Midbrain (tissue), 1 donor: ENCODE results near the gene GYPA.
"Not testable (repeated sequence)": the region's sequence is repeated elsewhere in the genome, so short reads cannot be mapped to it uniquely, and the experiment has no call there.

Source experiments
- DNase-seq: peaks from one replicate; lab custom pipeline; 2025; lab: John Stamatoyannopoulos, UW

The GYPA gene

DNA sequence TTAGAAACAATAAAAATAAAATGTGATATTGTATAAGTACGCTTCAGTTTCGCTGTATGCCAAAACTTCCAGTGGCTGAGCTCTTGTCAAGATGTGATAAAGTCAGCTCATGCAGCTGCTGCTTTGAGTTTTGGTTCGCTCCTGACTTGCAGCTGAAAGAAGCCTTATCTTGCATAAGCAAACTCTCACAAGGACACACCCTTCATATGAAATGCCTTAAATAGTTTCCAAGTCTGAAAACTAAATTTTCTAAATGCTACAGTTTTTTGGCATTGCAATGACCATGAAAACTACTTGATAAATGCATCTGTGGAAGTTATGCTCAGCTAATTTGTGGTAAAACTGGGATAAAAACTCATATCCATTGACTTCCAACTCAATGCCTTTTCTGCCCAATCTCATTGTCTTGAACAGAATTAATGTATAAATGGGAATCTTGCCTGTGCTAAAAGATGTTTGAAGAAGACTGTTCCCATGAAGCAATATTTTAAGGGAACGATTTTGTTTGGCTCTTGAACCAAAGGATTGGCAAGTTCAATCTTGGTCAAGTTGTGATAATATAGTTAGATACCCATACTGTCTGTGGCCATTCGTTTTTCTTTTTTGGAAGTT lies 11.7 kb downstream of the GYPA start:
- not testable (repeated sequence) for DNase-seq

DNA sequence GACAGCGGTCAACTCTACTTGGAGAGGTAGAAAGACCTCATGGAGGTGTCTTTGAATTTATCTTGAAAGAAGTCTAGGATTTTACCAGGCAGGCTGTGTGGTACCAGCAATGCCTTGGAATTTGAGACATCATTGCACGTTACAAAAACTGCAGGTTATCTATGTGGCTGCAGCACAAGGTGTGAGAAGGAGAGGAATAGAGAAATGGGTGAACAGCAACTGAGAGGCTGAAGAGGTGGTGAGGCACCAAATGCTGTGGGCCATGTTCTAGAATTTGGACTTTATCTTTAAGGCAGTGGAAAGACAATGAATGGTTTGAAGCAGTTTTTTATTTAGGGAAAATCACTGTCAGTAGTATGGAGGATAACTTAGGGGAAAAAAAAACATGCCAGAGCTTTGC lies 15.4 kb downstream of the GYPA start:
- not testable (repeated sequence) for DNase-seq

DNA sequence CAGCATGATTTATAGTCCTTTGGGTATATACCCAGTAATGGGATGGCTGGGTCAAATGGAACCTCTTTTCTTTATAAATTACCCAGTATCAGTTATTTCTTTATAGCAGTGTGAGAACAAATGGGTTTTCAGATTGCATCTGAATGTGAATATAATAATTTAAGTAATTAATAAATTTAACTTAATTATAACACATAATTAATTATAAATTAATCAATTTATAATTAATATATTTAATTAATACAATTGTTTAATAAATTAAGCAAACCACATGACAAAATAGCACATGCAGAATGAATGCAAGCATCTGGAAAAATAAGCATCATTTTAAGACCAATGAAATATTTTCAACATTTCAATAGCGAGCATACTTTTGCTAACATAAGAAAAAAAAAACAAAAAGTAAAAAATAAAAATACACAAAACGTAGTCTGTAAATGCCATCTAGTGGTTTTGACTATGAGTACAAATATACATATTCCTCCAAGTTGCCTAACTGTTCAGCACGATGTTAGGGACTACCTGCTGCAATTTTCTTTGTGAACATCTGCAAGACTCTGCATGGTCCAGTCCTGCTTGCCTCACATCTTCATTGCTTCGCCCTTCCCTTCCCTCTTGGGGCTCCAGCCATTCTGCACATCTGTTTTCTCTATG lies 16.4 kb downstream of the GYPA start:
- DNase-seq, result not testable (repeated sequence)

DNA sequence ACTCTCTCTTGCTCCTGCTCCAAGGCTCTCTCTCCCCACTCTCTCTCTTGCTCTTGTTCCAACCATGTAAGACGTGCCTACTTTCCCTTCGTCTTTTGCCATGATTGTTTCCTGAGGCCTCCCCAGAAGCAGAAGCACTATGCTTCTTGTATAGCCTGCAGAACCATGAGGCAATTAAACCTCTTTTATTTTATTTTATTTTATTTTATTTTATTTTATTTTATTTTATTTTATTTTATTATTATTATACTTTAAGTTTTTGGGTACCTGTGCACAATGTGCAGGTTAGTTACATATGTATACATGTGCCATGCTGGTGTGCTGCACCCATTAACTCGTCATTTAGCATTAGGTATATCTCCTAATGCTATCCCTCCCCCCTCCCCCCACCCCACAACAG lies 17.2 kb downstream of the GYPA start:
- DNase-seq, result not testable (repeated sequence)

DNA sequence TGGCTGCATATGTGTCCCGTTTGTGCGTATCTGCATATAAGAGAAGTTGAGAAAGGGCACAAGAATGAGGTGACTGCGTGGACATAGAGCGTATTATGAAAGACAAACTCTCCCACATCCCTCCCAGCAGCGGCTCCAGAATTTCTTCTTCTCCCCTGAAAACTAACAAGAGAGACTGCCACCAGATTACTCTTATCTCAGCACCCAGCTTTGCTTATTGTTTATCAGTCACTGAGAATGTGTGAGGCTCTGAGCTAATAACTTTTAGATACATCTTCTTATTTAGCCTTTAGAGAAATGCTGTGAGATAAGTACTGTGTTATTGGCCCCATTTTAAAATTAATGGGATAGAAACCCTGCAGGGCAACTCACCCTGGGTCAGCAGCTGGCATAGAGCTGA lies 20.8 kb downstream of the GYPA start:
- not testable (repeated sequence) for DNase-seq

DNA sequence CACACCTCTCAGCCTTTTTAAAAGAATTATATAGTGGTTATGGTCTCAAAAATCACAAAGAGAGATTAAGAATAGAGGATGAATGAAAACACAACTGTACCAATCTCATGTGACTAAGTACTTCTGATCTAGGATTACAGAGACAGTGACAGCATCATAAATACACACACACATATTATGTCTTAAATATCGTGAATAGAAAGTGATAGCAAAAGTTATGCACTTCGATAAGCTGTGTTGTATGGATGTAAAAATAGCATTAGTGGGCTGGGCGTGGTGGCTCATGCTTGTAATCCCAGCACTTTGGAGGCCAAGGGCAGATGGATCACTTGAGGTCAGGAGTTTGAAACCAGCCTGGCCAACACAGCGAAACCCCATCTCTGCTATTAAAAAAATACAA lies 25.0 kb downstream of the GYPA start:
- no peak for DNase-seq

DNA sequence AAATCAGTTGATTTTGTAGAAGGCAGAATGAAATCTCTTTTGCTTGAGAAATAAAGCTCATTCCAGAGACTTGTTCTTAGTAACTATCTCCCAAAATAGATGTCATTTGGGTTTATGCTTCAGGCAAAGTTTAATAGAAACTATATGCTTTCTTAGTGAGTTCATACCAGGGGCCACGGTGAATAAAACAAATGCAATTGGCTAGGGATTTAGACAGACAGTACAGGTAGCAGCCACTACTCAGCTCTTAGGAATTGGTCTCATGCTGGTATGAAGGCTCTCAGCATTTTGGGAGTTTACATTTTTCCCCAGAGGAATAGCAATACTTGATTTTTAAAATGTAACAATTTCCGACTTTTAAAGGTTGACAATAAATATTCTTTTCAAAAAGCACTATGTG lies 27.0 kb downstream of the GYPA start:
- no peak for DNase-seq

DNA sequence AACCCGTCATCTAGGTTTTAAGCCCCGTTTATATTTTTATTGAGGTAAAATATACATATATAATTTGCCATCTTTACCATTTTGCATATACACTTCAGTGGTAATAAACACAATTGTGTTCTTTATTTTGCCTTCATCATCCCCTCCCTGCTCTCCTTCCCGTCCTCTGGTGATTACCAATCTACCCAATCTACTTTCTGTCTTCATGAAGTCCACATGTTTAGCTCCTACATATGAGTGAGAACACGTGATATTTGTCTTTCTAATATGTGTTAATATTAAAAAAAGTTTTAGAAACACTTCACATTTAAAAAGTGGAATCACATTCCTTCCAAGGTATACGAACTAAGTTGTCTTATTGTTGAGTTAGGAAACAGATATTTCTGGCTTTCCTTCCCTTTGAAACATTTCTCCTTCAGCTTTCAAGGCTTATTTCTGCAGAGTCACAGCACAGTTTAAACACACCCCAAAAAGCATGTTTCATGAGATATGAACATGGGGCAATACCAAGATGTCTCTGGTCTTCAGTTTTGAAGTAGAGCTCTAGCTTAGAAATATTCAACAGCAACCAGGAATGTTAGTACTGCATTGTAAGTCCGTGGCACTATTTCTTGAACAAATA lies 35.9 kb downstream of the GYPA start:
- DNase-seq, result no peak

DNA sequence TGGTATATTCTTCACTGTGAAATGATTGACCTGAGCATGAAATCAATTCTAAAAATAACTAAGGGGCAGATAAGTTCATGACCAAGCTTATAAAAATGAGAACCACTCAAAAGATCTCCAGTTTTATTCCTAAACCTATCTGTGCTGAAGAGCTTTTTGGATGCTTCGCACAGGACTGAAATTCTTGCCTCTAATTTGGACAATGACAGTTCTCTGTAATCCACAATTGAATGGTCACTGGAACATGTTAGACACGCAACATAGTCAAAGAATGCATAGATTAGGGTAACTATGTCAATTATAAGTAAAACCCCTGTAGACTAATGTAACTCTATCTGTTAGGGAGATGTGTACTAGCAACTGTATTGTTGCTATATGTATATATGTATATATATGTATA lies 42.7 kb downstream of the GYPA start:
- not testable (repeated sequence) for DNase-seq

DNA sequence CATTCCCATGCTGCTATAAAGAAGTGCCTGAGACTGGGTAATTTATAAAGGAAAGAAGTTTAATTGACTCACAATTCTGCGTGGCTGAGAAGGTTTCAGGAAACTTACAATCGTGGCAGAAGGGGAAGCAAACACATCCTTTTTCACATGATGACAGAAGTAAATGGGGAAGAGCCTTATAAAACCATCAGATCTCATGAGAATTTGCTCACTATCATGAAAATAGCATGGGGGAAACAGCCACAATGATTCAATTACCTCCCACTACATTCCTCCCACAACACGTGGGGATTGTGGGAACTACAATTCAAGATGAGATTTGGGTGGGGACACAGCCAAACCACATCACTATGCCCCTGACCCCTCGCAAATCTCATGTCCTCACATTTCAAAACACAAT lies 46.5 kb downstream of the GYPA start:
- not testable (repeated sequence) for DNase-seq

DNA sequence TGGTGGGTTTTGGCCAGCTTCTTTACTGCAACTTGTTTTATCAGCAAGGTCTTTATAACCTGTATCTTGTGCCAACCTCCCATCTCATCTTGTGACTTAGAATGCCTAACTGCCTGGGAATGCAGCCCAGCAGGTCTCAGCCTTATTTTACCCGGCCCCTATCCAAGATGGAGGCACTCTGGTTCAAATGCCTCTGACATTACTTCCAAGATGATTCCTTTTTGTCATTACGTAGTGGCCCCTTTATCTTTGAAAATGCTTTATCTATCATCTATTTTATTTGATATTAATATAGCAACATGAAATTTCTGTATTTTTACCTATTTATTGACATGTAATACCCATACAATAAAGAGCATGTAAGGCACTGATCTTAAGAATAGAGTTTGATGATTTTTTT lies 49.3 kb downstream of the GYPA start:
- DNase-seq, result not testable (repeated sequence)

DNA sequence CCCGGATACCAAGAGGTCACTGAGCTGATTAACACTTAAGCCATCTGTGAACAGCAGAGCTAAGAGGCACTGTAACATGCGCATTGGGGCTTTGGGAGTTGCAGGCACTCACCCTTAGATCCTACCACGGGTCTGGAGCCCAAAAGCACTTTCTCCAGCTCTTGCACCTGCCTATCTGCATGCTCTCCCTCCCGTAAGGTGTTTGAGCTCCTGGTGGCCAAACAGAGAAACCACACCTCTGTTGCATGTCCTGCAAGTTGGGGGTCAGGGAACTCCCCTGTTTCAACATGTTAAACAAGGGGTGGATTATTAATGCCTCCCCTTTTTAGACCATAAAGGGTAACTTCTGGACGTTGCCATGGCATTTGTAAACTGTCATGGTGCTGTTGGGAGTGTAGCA lies 49.8 kb downstream of the GYPA start:
- no peak for DNase-seq

DNA sequence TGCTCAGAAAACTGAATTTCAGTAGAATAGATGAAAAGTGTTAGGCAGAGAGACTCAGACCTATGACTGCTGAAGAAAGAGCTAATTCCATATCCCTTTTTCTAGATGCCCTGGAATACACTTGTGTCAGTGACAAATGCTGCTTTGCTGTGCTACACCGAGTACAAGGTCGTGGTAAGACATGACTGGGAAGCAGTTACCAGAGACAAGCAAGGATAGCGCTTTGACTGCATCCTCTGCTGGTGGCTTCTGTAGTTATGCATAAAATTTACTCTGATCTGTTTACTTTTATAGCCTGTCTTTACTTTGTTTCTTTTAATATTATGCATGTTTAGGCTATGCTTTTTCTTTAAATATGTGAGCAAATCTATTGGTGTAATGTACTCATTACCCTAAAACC lies 58.5 kb downstream of the GYPA start:
- not testable (repeated sequence) for DNase-seq

DNA sequence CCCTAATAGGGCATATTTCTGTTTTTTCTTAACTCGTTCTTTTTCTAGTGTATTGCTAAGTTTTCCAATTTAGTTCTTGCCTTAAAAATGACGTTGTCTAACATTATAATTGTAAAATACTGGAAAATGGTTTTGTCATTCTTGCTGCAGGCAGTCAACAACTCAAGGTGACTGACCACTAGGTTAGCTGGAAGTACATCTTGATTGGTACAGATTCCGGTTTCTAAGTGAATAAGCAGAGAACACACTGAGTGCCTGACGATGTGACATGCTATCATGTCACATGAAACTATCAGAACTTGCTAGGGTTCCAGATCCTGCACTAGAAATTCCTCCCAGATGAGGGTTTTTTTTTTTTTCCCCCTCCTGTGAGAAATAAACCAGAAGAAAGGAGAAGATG lies 60.4 kb downstream of the GYPA start:
- not testable (repeated sequence) for DNase-seq

DNA sequence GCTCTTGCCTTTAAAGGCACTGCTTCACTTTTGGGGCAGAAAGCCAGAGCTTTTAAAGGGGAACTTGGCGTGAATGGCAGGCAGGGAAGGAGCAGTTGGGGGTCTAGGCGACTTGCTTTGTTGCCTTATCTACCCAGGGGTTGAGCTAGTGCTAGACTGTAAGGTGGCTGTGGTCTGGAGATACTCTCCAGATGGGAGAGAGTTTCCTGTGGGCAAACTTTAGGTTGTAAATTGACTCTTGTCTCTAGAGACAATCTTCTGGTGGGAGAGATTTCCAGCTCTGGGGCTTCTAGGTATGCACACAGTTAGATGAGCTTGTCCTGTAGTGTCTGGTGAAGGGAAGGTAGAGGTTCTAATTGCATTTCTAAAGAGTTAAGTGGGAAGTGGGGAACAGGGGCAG lies 61.8 kb downstream of the GYPA start:
- not testable (repeated sequence) for DNase-seq

DNA sequence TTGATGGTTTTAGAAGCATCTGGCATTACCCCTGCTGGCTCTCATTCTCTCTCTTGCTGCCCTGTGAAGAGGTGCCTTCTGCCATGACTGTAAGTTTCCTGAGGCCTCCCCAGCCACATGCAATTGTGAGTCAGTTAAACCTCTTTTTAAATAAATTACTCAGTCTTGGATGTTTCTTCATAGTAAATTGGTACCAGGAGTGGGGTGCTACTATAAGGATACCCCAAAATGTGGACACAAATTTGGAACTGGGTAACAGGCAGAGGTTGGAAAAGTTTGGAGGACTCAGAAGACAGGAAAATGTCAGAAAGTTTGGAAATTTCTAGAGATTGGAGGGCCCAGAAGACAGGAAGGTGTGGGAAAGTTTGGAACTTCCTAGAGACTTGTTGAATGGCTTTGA lies 79.0 kb downstream of the GYPA start:
- DNase-seq, result not testable (repeated sequence)

DNA sequence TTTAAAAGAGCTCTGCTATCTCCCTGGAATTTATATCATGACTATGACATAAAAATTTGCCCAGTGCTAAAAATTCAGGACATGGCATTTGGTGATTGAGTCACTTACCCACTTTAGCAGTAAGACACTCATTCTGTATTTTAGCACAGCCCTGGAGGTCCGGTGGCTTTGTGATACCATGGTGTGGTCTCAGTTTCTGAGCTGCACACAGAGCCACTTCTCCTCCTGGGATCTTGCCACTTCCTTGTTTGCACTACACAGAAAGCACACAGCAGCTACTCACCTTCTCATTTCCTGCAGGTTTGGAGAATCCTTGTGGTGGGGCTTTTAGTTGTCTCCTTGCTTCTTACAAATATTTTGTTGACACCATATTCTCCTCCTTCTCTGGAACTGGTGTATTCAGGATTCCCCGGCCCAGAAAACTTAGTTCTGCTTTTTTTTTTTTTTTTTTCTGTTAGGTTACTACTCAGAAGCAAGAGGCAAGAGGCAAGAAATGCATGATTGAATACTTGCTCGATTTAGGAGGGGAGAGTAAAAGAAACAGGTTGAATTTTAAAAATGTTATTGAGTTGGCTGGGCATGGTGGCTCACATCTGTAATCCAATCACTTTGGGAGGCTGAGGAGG lies 80.2 kb downstream of the GYPA start:
- not testable (repeated sequence) for DNase-seq
